Right lobe of liver (tissue), 6 donors: Measurements from ENCODE around the gene RIMS4. TPM values are rescaled to one million over a fixed set of nuclear protein-coding genes. Genes with fewer than 3 reads are reported as not detected.

Experiments used
- ATAC-seq, 4 donors: fragments of 200-7000 bp; cut with Tn5 transposase; one replicate each; pipeline ENCODE4 v1.9.1; 2020; ENCODE audit warnings: mild to moderate bottlenecking in 4 of 4, moderate library complexity in 4 of 4
- DNase-seq, 3 donors: peaks; one replicate each; pipeline ENCODE4 v3.0.0-alpha.2; 2020
- H3K27ac ChIP-seq, 3 donors: fragments of 200-600 bp; one replicate each; pipeline ENCODE4 v1.8.0; 2022
- H3K27me3 ChIP-seq, 2 donors: fragments of 200-600 bp; one replicate each; pipeline ENCODE4 v1.8.0; 2022
- H3K36me3 ChIP-seq, 4 donors: fragments of 200-600 bp; sonication (generic) in 1 of 4; one replicate each; pipeline versions ENCODE4 v1.5.1 to v1.8.0; 2017 to 2022; ENCODE audit warnings: control low read depth in 1 of 4
- H3K4me1 ChIP-seq, 4 donors: fragments of 200-600 bp; sonication (generic) in 1 of 4; one replicate each; pipeline versions ENCODE4 v1.5.1 to v1.8.0; 2017 to 2022; ENCODE audit warnings: control low read depth in 1 of 4
- H3K4me3 ChIP-seq, 3 donors: fragments of 200-600 bp; one replicate each; pipeline ENCODE4 v1.8.0; 2022
- H3K9me3 ChIP-seq, 4 donors: fragments of 200-600 bp; sonication (generic) in 1 of 4; one replicate each; pipeline versions ENCODE4 v1.5.1 to v1.8.0; 2017 to 2022; ENCODE audit warnings: control low read depth in 1 of 4
- CTCF ChIP-seq, 4 donors: fragments of 200-600 bp in 3 of 4; fragments of 450-650 bp in 1 of 4; IDR thresholded peaks; one replicate each; pipeline versions ENCODE4 v1.5.1 to v1.8.0; 2016 to 2022; ENCODE audit warnings: antibody characterized with exemption in 4 of 4, mild to moderate bottlenecking in 2 of 4
- POLR2A ChIP-seq: fragments of 450-650 bp; IDR thresholded peaks from one replicate; pipeline ENCODE4 v1.6.1; 2017; ENCODE audit warnings: antibody characterized with exemption, mild to moderate bottlenecking
- WGBS: methylation state at CpG from one replicate; pipeline ENCODE4 v1.1.6; 2018; ENCODE audit warnings: low coverage, low lambda C conversion rate; ENCODE audit not compliant: insufficient coverage; ENCODE audit errors: missing lambda C conversion rate; 5-methylcytosine and 5-hydroxymethylcytosine counted together
- intact Hi-C, 2 donors: fragments of 100-400 bp; cut with DNase I; formaldehyde crosslinking; loops; one replicate each; pipeline versions ENCODE4 v1.11.2 to v1.14.1; 2022
- total RNA-seq, 6 experiments: library from RNA; depleted of rRNA in 2 of 6; stranded (reverse); fragments of >200 nt in 2 of 6; fragmentation: NEBNext Ultra II Directional in 3 of 6; extraction: Animal tissue kit (Norgen Biotek cat#: 25700) in 3 of 6; gene quantifications; one replicate each; pipeline versions ENCODE4 v1.1.0 to v1.2.4, GENCODE V29; 2016 to 2023
- donor health status: DM: no; HTN: yes; CAD: no.
- donor health status: DM: no; HTN: no; CAD: no.
- donor health status: DM: no; HTN: no; CAD: no.
- donor health status: DM: no; HTN: yes; CAD: no.
- donor health status: DM: no; HTN: yes; CAD: no.

RIMS4 gene
- total RNA-seq, 6 experiments from 2014 or later = not detected

- ATAC-seq (no peak), DNase-seq (no peak)
- Histone ChIP-seq H3K36me3 (no peaks in the 10 kb centered on the region), H3K4me3 (no peak overlapping the region), H3K27ac (no peak overlapping the region), H3K4me1 (no peaks in the 10 kb centered on the region), H3K27me3 (no peaks in the 10 kb centered on the region), H3K9me3 (no peaks in the 10 kb centered on the region)
- TF ChIP-seq POLR2A (no peak), CTCF (IDR thresholded peaks at IDR 0.05) (no peak)
- WGBS = 65% methylated on average over 8 of the region's 8 CpGs
- intact Hi-C loops = no loop called here
Observed at GRCh38 chr20:44771172-44771535, 39.2 kb downstream of the RIMS4 start.

- intact Hi-C loops = no loop called here
- H3K4me3 ChIP-seq = no peak overlapping the region
- no peaks in the 10 kb centered on the region for H3K36me3 ChIP-seq
- no peaks in the 10 kb centered on the region for H3K4me1 ChIP-seq
- H3K27ac ChIP-seq = no peak overlapping the region
- TF ChIP-seq POLR2A (no peak), CTCF (IDR thresholded peaks at IDR 0.05) (no peak)
- 52% methylated on average over 10 of the region's 11 CpGs for WGBS
- no peaks in the 10 kb centered on the region for H3K27me3 ChIP-seq
- no peaks in the 10 kb centered on the region for H3K9me3 ChIP-seq
- DNase-seq (no peak), ATAC-seq (no peak)
Observed at GRCh38 chr20:44770484-44771171, 39.7 kb downstream of the RIMS4 start.

- intact Hi-C loops = no loop called here
- Histone ChIP-seq H3K4me1 (no peaks in the 10 kb centered on the region), H3K27ac (no peak overlapping the region), H3K9me3 (no peaks in the 10 kb centered on the region), H3K27me3 (no peaks in the 10 kb centered on the region), H3K36me3 (no peaks in the 10 kb centered on the region), H3K4me3 (no peak overlapping the region)
- no peak for TF ChIP-seq POLR2A
- no peak for TF ChIP-seq CTCF (IDR thresholded peaks at IDR 0.05)
- ATAC-seq (no peak), DNase-seq (no peak)
- WGBS = 40% methylated on average over 5 of the region's 5 CpGs
Observed at GRCh38 chr20:44769481-44769863, 40.9 kb downstream of the RIMS4 start.

GRCh38 chr20:44768854-44769480 lies 41.4 kb downstream of the RIMS4 start:
- TF ChIP-seq CTCF (IDR thresholded peaks at IDR 0.05) (no peak), POLR2A (no peak)
- Histone ChIP-seq H3K36me3 (no peaks in the 10 kb centered on the region), H3K27me3 (no peaks in the 10 kb centered on the region), H3K4me1 (no peaks in the 10 kb centered on the region), H3K4me3 (no peak overlapping the region), H3K27ac (no peak overlapping the region), H3K9me3 (no peaks in the 10 kb centered on the region)
- no peak for DNase-seq
- intact Hi-C loops = no loop called here
- 15% methylated on average over 5 of the region's 5 CpGs for WGBS
- no peak for ATAC-seq
